Large intestine (tissue), 3 donors: ENCODE results near the gene OSTN. TPM values are rescaled to one million over a fixed set of nuclear protein-coding genes. Genes with fewer than 3 reads are reported as not detected.
"Not testable (repeated sequence)": the region's sequence is repeated elsewhere in the genome, so short reads cannot be mapped to it uniquely, and the experiment has no call there.

ENCODE experiments used
- DNase-seq, 2 donors: peaks; one replicate each; pipeline versions ENCODE4 v3.0.0 to v3.0.0-alpha.2; 2013
- H3K27ac ChIP-seq: one replicate; pipeline ENCODE4 v1.5.1; 2013; ENCODE audit warnings: low read length
- H3K27me3 ChIP-seq: 2 replicates; pipeline ENCODE4 v1.6.1; 2013; ENCODE audit warnings: low read length; ENCODE audit not compliant: control insufficient read depth, insufficient read depth
- H3K36me3 ChIP-seq: 2 replicates; pipeline ENCODE4 v1.6.1; 2013; ENCODE audit warnings: low read length; ENCODE audit not compliant: control insufficient read depth, insufficient read depth
- H3K4me1 ChIP-seq: one replicate; pipeline ENCODE4 v1.6.1; 2013; ENCODE audit warnings: low read length; ENCODE audit not compliant: control insufficient read depth, insufficient read depth
- H3K4me3 ChIP-seq: one replicate; pipeline ENCODE4 v1.5.1; 2013; ENCODE audit warnings: low read length
- H3K9me3 ChIP-seq: one replicate; pipeline ENCODE4 v1.6.1; 2013; ENCODE audit warnings: mild to moderate bottlenecking, low read depth, low read length, moderate library complexity; ENCODE audit not compliant: control insufficient read depth
- WGBS: methylation state at CpG from one replicate; pipeline ENCODE4 v1.1.5; 2013; ENCODE audit warnings: low lambda C conversion rate; ENCODE audit not compliant: insufficient coverage; 5-methylcytosine and 5-hydroxymethylcytosine counted together
- polyA plus RNA-seq: library from polyadenylated mRNA; unstranded; fragments of 120-200 nt; gene quantifications from one replicate; pipeline ENCODE4 v1.2.1, GENCODE V29; 2013

Gene OSTN
- polyA plus RNA-seq, 1 donor, result 0.12 TPM

GRCh38 chr3:191185382-191185781 lies 13.7 kb upstream of the OSTN start:
- not testable (repeated sequence) for H3K9me3 ChIP-seq, H3K4me3 ChIP-seq, H3K27me3 ChIP-seq, H3K4me1 ChIP-seq, DNase-seq, H3K27ac ChIP-seq, H3K36me3 ChIP-seq
- WGBS, result no CpG with 5 or more reads among the region's 9 CpGs

DNA sequence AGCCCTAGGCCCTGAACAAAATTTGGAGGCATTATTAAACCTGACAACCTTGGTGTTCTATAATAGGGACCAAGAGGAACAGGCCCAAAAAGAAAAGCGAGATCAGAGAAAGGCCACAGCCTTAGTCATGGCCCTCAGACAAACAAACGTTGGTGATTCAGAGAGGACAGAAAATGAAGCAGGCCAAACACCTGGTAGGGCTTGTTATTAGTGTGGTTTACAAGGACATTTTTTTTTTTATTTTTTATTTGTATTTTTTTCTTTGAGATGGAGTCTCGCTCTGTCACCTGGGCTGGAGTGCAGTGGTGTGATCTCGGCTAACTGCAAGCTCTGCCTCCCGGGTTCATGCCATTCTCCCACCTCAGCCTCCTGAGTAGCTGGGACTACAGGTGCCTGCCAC lies 10.8 kb upstream of the OSTN start:
- not testable (repeated sequence) for H3K9me3 ChIP-seq, H3K36me3 ChIP-seq, DNase-seq, H3K4me1 ChIP-seq, H3K4me3 ChIP-seq, H3K27me3 ChIP-seq, H3K27ac ChIP-seq
- WGBS, result 70% methylated on average over 1 of the region's 5 CpGs

- not testable (repeated sequence) for H3K4me3 ChIP-seq, DNase-seq, H3K27me3 ChIP-seq, H3K4me1 ChIP-seq, H3K36me3 ChIP-seq, H3K9me3 ChIP-seq, H3K27ac ChIP-seq
- WGBS, result no CpG with 5 or more reads among the region's 4 CpGs
Observed at GRCh38 chr3:191192270-191192669, 6.8 kb upstream of the OSTN start.

GRCh38 chr3:191192941-191193340 lies 6.1 kb upstream of the OSTN start:
- Histone ChIP-seq H3K9me3 (no peaks in the 10 kb centered on the region), H3K4me1 (no peaks in the 10 kb centered on the region), H3K4me3 (no peak overlapping the region), H3K27ac (no peak overlapping the region), H3K27me3 (no peaks in the 10 kb centered on the region), H3K36me3 (no peaks in the 10 kb centered on the region)
- DNase-seq, result no peak

DNA sequence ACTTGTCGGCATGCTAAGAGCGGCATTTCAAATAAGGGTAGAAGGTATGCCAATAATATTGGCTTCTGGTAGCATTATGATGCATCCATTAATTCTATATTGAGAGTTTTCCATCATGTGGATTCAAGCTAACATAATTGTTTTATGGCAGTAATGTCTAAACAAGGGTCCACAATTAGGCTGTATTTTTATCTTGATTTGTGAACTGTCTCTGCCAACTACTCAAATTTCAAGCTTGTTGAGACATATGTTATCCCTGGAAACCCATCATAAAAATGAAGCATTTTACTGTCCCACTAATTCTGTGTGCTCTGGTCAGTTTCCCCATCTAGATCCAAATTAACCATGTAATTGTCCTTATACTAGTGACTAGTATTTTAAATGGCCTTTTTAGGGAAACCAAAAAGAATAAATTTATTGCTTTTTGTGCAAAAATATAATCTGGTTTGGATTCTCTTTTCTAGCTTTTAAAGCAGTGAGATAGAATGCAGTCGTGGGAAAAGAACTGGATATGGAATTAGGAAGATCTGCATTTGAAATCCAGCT lies 1.2 kb upstream of the OSTN start:
- Histone ChIP-seq H3K27ac (no peak overlapping the region), H3K36me3 (no peaks in the 10 kb centered on the region), H3K27me3 (no peaks in the 10 kb centered on the region), H3K4me3 (no peak overlapping the region), H3K9me3 (no peaks in the 10 kb centered on the region), H3K4me1 (no peaks in the 10 kb centered on the region)
- WGBS, result no CpG with 5 or more reads among the region's 3 CpGs
- DNase-seq, result no peak

DNA sequence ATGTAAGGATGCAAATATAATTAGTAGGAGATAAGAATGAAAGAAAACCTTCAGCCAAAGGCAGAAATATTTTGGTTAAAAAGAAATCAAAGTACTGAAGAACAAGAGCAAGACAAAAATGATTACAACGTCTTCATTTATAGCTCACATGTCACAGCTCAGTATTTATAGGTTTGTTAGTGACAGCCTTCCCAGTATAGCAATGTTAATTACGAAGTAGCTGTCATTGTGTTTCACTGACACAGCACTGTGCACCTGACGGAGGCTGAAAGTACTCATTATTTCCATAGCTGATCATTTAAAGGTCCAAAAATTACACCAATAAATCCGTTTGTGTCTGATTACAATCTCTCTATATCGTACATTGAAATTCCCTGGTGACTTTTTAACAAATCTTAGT lies 561 bp upstream of the OSTN start:
- DNase-seq, result no peak
- Histone ChIP-seq H3K9me3 (no peaks in the 10 kb centered on the region), H3K4me1 (no peaks in the 10 kb centered on the region), H3K4me3 (no peak overlapping the region), H3K27me3 (no peaks in the 10 kb centered on the region), H3K36me3 (no peaks in the 10 kb centered on the region), H3K27ac (no peak overlapping the region)
- 67% methylated on average over 1 of the region's 5 CpGs for WGBS

DNA sequence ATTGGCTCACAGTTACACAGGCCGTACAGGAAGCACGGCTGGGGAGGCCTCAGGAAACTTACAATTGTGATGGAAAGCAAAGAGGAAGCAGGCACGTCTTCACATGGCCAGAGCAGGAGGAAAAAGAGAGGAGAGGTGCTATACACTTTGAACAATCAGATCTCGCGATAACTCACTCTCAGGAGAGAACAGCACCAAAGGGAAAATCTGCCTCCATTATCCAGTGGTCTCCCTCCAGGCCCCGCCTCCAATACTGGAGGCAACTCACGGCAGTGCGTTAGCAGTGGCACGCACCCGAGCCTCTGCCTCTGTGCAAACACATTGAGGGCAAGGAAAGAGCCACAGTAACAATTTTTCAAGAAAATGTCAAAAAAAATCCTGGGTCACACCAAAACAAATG lies 11.0 kb downstream of the OSTN start:
- no peaks in the 10 kb centered on the region for H3K4me1 ChIP-seq
- WGBS, result no CpG with 5 or more reads among the region's 10 CpGs
- no peak overlapping the region for H3K27ac ChIP-seq
- no peaks in the 10 kb centered on the region for H3K27me3 ChIP-seq
- H3K9me3 ChIP-seq, result no peaks in the 10 kb centered on the region
- no peak for DNase-seq
- H3K4me3 ChIP-seq, result no peak overlapping the region
- no peaks in the 10 kb centered on the region for H3K36me3 ChIP-seq

DNA sequence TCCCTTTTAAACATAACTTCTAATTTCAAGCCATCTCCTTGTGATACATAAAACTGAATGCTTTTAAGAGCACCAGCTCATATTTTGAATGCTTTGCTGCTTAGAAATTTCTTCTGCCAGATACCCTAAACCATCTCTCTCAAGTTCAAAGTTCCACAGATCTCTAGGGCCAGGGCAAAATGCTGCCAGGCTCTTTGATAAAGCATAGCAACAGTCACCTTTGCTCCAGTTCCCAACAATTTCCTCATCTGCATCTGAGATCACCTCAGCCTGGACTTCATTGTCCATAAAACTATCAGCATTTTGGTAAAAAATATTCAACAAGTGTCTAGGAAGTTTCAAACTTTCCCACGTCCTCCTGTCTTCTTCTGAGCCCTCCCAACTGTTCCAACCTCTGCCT lies 17.5 kb downstream of the OSTN start:
- 80% methylated on average over 1 of the region's 1 CpG for WGBS
- no peaks in the 10 kb centered on the region for H3K9me3 ChIP-seq

DNA sequence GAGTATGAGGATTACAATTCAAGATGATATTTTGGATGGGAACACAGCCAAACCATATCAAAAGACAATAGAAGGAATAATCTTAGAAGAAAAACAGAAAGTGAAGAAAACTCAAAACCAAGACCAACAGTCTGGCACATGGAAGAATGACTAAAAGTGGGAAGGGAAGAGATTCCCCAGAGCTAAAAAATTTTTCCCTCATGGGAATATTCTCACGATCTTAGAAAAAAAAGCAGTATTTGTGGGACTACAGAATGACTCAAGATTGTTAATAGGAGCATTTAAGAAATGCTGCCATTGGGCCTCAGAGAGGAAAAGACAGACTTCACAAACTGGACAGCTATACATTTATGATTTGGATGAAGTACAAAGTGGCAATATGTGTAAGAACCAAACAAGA lies 18.3 kb downstream of the OSTN start:
- Histone ChIP-seq H3K9me3 (no peaks in the 10 kb centered on the region), H3K27ac (no peak overlapping the region), H3K4me3 (no peak overlapping the region), H3K36me3 (no peaks in the 10 kb centered on the region), H3K27me3 (no peaks in the 10 kb centered on the region), H3K4me1 (no peaks in the 10 kb centered on the region)
- DNase-seq, result no peak
- WGBS, result 100% methylated on average over 1 of the region's 1 CpG

More for the DNA sequence above, 17.5 kb downstream of the OSTN start:
- no peak for DNase-seq
- no peaks in the 10 kb centered on the region for H3K4me1 ChIP-seq
- no peaks in the 10 kb centered on the region for H3K36me3 ChIP-seq
- H3K4me3 ChIP-seq, result no peak overlapping the region
- H3K27me3 ChIP-seq, result no peaks in the 10 kb centered on the region
- H3K27ac ChIP-seq, result no peak overlapping the region

GRCh38 chr3:191220908-191221307 lies 21.9 kb downstream of the OSTN start:
- Histone ChIP-seq H3K9me3 (no peaks in the 10 kb centered on the region), H3K4me3 (no peak overlapping the region), H3K27ac (no peak overlapping the region), H3K4me1 (no peaks in the 10 kb centered on the region), H3K27me3 (no peaks in the 10 kb centered on the region), H3K36me3 (no peaks in the 10 kb centered on the region)
- DNase-seq, result no peak
- no CpG with 5 or more reads among the region's 5 CpGs for WGBS

DNA sequence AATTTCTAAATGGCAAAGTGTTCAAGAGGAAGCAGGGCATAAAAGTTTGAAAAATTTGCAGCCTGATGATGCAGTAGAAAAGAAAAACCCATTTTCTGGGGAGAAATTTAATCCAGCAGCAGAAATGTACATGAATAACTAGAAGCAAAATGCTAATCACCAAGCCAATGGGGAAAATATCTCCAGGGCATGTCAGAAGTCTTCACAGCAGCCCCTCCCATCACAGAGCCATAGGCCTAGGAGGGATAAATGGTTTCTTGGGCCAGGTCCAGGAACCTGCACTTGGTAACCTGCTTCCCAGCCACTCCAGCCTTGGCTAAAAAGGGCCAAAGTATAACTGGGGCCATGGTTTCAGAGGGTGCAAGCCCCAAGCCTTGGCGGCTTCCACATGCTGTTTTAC lies 22.6 kb downstream of the OSTN start:
- H3K27me3 ChIP-seq, result no peaks in the 10 kb centered on the region
- no peaks in the 10 kb centered on the region for H3K9me3 ChIP-seq
- no peak for DNase-seq
- no peak overlapping the region for H3K4me3 ChIP-seq
- WGBS, result no CpG with 5 or more reads among the region's 1 CpG
- no peak overlapping the region for H3K27ac ChIP-seq
- H3K4me1 ChIP-seq, result no peaks in the 10 kb centered on the region
- H3K36me3 ChIP-seq, result no peaks in the 10 kb centered on the region
